ENCODE data around the gene LRRK1.

LRRK1 gene

DNA sequence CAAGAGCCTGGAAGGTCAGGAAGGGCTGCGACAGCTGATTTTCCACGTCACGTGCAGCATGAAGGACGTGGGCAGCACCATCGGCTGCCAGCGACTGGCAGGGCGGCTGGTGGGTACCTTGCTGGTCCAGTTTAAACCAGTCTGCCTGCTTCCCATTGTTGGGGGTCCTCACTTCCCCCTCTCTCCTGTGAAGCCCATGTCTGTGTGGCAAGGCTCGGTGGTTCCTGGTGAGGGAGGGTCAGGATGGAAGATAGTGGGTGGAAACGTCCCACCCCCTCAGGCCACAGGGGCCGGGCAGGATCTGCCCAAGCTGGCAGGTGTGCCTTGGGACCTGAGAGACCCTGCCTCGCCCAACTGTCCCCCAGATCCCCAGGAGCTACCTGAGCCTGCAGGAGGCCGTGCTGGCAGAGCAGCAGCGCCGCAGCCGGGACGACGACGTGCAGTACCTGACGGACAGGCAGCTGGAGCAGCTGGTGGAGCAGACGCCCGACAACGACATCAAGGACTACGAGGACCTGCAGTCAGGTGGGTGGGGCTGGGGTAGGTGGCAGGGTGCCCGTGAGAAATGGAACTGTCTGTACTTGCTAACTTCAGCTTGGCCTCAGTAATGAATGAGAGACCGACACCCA is 108.2 kb downstream of the LRRK1 start:
- no peak overlapping the region for H3K4me3 ChIP-seq (replicated peaks; ENCODE audit: low read depth, low read length)
- TF ChIP-seq, protein P1, sequence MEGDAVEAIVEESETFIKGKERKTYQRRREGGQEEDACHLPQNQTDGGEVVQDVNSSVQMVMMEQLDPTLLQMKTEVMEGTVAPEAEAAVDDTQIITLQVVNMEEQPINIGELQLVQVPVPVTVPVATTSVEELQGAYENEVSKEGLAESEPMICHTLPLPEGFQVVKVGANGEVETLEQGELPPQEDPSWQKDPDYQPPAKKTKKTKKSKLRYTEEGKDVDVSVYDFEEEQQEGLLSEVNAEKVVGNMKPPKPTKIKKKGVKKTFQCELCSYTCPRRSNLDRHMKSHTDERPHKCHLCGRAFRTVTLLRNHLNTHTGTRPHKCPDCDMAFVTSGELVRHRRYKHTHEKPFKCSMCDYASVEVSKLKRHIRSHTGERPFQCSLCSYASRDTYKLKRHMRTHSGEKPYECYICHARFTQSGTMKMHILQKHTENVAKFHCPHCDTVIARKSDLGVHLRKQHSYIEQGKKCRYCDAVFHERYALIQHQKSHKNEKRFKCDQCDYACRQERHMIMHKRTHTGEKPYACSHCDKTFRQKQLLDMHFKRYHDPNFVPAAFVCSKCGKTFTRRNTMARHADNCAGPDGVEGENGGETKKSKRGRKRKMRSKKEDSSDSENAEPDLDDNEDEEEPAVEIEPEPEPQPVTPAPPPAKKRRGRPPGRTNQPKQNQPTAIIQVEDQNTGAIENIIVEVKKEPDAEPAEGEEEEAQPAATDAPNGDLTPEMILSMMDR (IDR thresholded peaks at IDR 0.05; ENCODE audit: insufficient read depth, low read length, poor library complexity, severe bottlenecking): no peak
- no peak for DNase-seq (ENCODE audit: extremely low read depth, insufficient read length)
- peaks cover 59% of the 10 kb centered on the region for H3K36me3 ChIP-seq (ENCODE audit: control insufficient read depth, insufficient read depth, low read length)
- no peaks in the 10 kb centered on the region for H3K27me3 ChIP-seq (replicated peaks; ENCODE audit: control insufficient read depth, insufficient read depth, low read length)

DNA sequence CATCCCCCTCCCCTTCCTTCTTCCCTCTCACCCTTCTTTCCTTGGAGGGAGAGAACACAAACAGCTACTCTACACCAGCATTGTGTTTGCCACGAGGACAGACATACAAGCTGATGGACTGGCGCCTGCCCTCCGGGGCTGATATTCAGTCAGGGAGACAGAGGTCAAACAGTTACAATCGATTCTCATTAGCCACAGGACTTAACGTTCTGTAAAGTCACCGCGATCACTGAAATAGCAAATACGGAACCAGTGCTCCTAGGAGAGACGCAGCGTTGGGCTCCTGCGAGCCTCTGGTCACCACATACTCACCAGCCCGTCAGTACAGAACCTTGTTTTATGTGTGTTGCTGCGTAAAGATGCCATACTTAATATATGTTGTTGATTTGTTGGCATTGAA is 108.8 kb downstream of the LRRK1 start:
- Histone ChIP-seq H3K36me3 (ENCODE audit: control insufficient read depth, insufficient read depth, low read length) (peaks cover 58% of the 10 kb centered on the region), H3K27me3 (replicated peaks; ENCODE audit: control insufficient read depth, insufficient read depth, low read length) (no peaks in the 10 kb centered on the region), H3K4me3 (replicated peaks; ENCODE audit: low read depth, low read length) (no peak overlapping the region)
- TF ChIP-seq, protein P1 (IDR thresholded peaks at IDR 0.05; ENCODE audit: insufficient read depth, low read length, poor library complexity, severe bottlenecking): no peak
- no peak for DNase-seq (ENCODE audit: extremely low read depth, insufficient read length)

DNA sequence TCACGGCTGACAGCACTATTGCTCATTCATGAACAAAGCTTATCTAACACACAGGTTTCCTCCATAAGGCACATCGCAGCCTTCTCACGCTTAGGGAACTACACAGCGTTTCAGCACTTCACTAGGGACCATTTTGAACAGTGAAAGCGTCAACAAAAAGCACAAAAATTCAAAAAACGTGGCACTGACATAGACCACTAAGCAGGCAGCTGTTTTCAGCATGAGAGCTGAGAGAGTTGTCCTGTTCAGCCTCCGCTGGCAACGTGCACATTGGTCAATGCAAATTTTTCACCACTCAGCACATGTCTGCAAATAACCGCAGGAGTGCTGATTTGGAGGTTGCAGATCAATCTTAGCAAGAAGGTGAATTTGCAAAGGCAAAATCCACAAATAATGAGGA is 109.2 kb downstream of the LRRK1 start:
- Histone ChIP-seq H3K27me3 (replicated peaks; ENCODE audit: control insufficient read depth, insufficient read depth, low read length) (no peaks in the 10 kb centered on the region), H3K36me3 (ENCODE audit: control insufficient read depth, insufficient read depth, low read length) (peaks cover 57% of the 10 kb centered on the region), H3K4me3 (replicated peaks; ENCODE audit: low read depth, low read length) (no peak overlapping the region)
- TF ChIP-seq, protein P1 (IDR thresholded peaks at IDR 0.05; ENCODE audit: insufficient read depth, low read length, poor library complexity, severe bottlenecking): no peak
- no peak for DNase-seq (ENCODE audit: extremely low read depth, insufficient read length)

DNA sequence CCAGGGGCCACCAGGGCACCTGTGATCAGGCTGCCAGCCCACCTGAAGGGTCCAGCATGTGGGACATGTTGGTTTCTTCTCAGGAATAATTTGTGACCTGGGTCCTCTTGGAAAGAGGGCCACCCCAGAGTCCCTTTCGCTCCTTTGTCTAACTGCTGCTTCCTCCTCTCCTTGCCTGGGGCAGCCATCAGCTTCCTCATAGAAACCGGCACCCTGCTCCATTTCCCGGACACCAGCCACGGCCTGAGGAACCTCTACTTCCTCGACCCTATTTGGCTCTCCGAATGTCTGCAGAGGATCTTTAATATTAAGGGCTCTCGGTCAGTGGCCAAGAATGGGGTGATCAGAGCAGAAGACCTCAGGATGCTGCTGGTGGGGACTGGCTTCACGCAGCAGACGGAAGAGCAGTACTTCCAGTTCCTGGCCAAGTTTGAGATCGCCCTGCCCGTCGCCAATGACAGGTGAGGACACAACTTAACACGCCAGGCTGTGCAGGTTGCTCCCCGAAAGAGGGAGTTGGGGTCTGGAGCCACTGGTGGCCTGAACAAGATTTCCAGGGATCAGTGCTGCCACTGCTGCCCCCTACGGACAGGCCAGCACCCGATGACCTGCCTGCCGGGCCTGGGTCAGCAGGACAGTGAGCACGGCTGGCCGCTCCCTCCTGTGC is 109.7 kb downstream of the LRRK1 start:
- H3K4me3 ChIP-seq (replicated peaks; ENCODE audit: low read depth, low read length): no peak overlapping the region
- H3K27me3 ChIP-seq (replicated peaks; ENCODE audit: control insufficient read depth, insufficient read depth, low read length): no peaks in the 10 kb centered on the region
- H3K36me3 ChIP-seq (ENCODE audit: control insufficient read depth, insufficient read depth, low read length): peaks cover 51% of the 10 kb centered on the region
- TF ChIP-seq, protein P1 (IDR thresholded peaks at IDR 0.05; ENCODE audit: insufficient read depth, low read length, poor library complexity, severe bottlenecking): no peak
- no peak for DNase-seq (ENCODE audit: extremely low read depth, insufficient read length)

DNA sequence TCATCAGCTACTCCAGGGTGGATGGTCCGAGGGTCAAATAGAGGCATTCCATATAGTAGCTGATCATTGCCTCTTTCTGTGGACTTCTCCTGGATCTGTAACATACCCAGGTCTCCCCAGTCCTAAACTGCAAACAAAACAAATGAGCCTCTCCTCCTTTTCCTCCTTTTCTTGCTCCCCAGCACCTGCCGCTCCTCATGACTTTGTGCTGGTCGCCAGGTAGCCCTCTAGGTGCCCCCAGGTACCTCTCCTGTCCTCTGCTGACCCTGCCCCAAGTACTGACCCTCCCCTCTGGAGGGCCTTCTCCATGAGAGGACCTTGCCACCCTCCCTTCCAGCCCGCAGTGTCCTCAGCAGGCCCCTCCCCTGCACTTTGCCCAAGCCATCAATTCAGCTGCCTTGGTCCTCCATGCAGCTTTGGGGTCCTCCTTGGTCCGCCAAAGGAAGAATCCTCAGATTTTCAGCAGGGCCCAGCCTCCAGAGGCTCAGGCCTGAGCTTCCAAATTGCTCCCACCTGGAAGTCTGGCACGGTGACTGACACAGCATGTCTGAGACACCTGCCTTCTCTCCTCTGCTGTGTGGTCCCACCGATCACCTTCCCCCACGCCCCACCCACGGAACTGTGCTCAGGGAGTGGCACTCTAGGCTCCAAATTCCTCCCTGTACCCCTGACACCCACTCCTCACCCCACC is 111.0 kb downstream of the LRRK1 start:
- Histone ChIP-seq H3K4me3 (replicated peaks; ENCODE audit: low read depth, low read length) (no peak overlapping the region), H3K27me3 (replicated peaks; ENCODE audit: control insufficient read depth, insufficient read depth, low read length) (no peaks in the 10 kb centered on the region), H3K36me3 (ENCODE audit: control insufficient read depth, insufficient read depth, low read length) (peaks cover 43% of the 10 kb centered on the region)
- TF ChIP-seq, protein P1 (IDR thresholded peaks at IDR 0.05; ENCODE audit: insufficient read depth, low read length, poor library complexity, severe bottlenecking): no peak
- DNase-seq (ENCODE audit: extremely low read depth, insufficient read length): no peak

All from GM06990 (cell line).